Activated naive CD4-positive, alpha-beta T cell treated with anti-CD3 and anti-CD28 coated beads for 36 hours (primary cell): ENCODE measurements around the gene COL23A1. TPM values are rescaled to one million over a fixed set of nuclear protein-coding genes. Genes with fewer than 3 reads are reported as not detected.

Experiments used
- CTCF ChIA-PET: fragments of 350-600 bp; sonication (Branson Sonifier 250); formaldehyde crosslinking; loops from one replicate; lab custom pipeline; 2021; ENCODE audit warnings: antibody characterized with exemption; lab: Charles Lee
- DNase-seq: peaks from one replicate; pipeline ENCODE4 v3.0.0-alpha.2; 2020
- H3K27ac Mint-ChIP-seq: one replicate; pipeline ENCODE4 v1.8.0; 2021; ENCODE audit warnings: mild to moderate bottlenecking, mixed read lengths
- H3K27me3 Mint-ChIP-seq: one replicate; pipeline ENCODE4 v1.8.0; 2021; ENCODE audit warnings: low read depth, mixed read lengths
- H3K36me3 Mint-ChIP-seq: one replicate; pipeline ENCODE4 v1.8.0; 2021; ENCODE audit warnings: low read depth, mixed read lengths
- H3K4me1 Mint-ChIP-seq: one replicate; pipeline ENCODE4 v1.8.0; 2021; ENCODE audit warnings: low read depth, mixed read lengths
- H3K4me3 Mint-ChIP-seq: one replicate; pipeline ENCODE4 v1.8.0; 2021; ENCODE audit warnings: mild to moderate bottlenecking, moderate library complexity, mixed read lengths
- H3K9me3 Mint-ChIP-seq: one replicate; pipeline ENCODE4 v1.8.0; 2021; ENCODE audit warnings: mixed read lengths
- intact Hi-C: fragments of 100-400 bp; cut with micrococcal nuclease; formaldehyde crosslinking; loops from one replicate; pipeline ENCODE4 v1.15.1; 2023
- total RNA-seq, 2 experiments: library from RNA; stranded (reverse); gene quantifications; one replicate each; pipeline ENCODE4 v1.2.3, GENCODE V29; 2021

Gene COL23A1
- total RNA-seq, 2 experiments from 2014 or later = 0.07 TPM; not detected in 1

GRCh38 chr5:178428341-178429155 is 161.6 kb downstream of the COL23A1 start:
- DNase-seq = no peak
- intact Hi-C loops = no loop called here
- H3K36me3 Mint-ChIP-seq = no peaks in the 10 kb centered on the region
- no peaks in the 10 kb centered on the region for H3K4me1 Mint-ChIP-seq
- CTCF ChIA-PET = no interaction called here
- no peak overlapping the region for H3K27ac Mint-ChIP-seq
- no peaks in the 10 kb centered on the region for H3K27me3 Mint-ChIP-seq
- H3K4me3 Mint-ChIP-seq = no peak overlapping the region
- H3K9me3 Mint-ChIP-seq = no peaks in the 10 kb centered on the region

GRCh38 chr5:178427576-178428197 is 162.5 kb downstream of the COL23A1 start:
- intact Hi-C loops = no loop called here
- Mint-ChIP-seq H3K27ac (no peak overlapping the region), H3K9me3 (no peaks in the 10 kb centered on the region), H3K4me3 (no peak overlapping the region), H3K4me1 (no peaks in the 10 kb centered on the region), H3K36me3 (no peaks in the 10 kb centered on the region), H3K27me3 (peaks cover 2% of the 10 kb centered on the region)
- DNase-seq = no peak
- CTCF ChIA-PET = no interaction called here

GRCh38 chr5:178426326-178427130 is 163.7 kb downstream of the COL23A1 start:
- Mint-ChIP-seq H3K4me3 (no peak overlapping the region), H3K27ac (no peak overlapping the region), H3K4me1 (no peaks in the 10 kb centered on the region), H3K9me3 (no peaks in the 10 kb centered on the region), H3K36me3 (no peaks in the 10 kb centered on the region), H3K27me3 (peaks cover 2% of the 10 kb centered on the region)
- DNase-seq = no peak
- intact Hi-C loops = no loop called here
- CTCF ChIA-PET = no interaction called here

- Mint-ChIP-seq H3K4me1 (no peaks in the 10 kb centered on the region), H3K36me3 (no peaks in the 10 kb centered on the region), H3K9me3 (no peaks in the 10 kb centered on the region), H3K27me3 (peaks cover 2% of the 10 kb centered on the region), H3K27ac (no peak overlapping the region), H3K4me3 (no peak overlapping the region)
- intact Hi-C loops = no loop called here
- CTCF ChIA-PET = no interaction called here
- DNase-seq = no peak
These were observed 164.5 kb downstream of the COL23A1 start for GRCh38 chr5:178425621-178426068.

GRCh38 chr5:178424810-178425177 is 165.4 kb downstream of the COL23A1 start:
- Mint-ChIP-seq H3K9me3 (no peaks in the 10 kb centered on the region), H3K4me3 (no peak overlapping the region), H3K36me3 (no peaks in the 10 kb centered on the region), H3K4me1 (no peaks in the 10 kb centered on the region), H3K27ac (no peak overlapping the region), H3K27me3 (peaks cover 2% of the 10 kb centered on the region)
- intact Hi-C loops = no loop called here
- CTCF ChIA-PET = interaction anchor here (1.2 kb wide), 1 partner anchor 144 kb away, joined by 3 read pairs; no protein-coding TSS in a partner anchor
- DNase-seq = no peak

GRCh38 chr5:178423901-178424809 is 166.0 kb downstream of the COL23A1 start:
- Mint-ChIP-seq H3K27ac (no peak overlapping the region), H3K4me1 (no peaks in the 10 kb centered on the region), H3K27me3 (peaks cover 2% of the 10 kb centered on the region), H3K36me3 (no peaks in the 10 kb centered on the region), H3K4me3 (no peak overlapping the region), H3K9me3 (no peaks in the 10 kb centered on the region)
- intact Hi-C loops = no loop called here
- CTCF ChIA-PET = interaction anchor here (1.2 kb wide), 1 partner anchor 144 kb away, joined by 3 read pairs; no protein-coding TSS in a partner anchor
- DNase-seq = no peak

- Mint-ChIP-seq H3K4me3 (no peak overlapping the region), H3K9me3 (no peaks in the 10 kb centered on the region), H3K4me1 (no peaks in the 10 kb centered on the region), H3K27me3 (peaks cover 2% of the 10 kb centered on the region), H3K36me3 (no peaks in the 10 kb centered on the region), H3K27ac (no peak overlapping the region)
- intact Hi-C loops = no loop called here
- no peak for DNase-seq
- CTCF ChIA-PET = interaction anchor here (1.2 kb wide), 1 partner anchor 143 kb away, joined by 3 read pairs; no protein-coding TSS in a partner anchor
These were observed 166.8 kb downstream of the COL23A1 start for GRCh38 chr5:178423431-178423830.

- Mint-ChIP-seq H3K27me3 (peaks cover 3% of the 10 kb centered on the region), H3K4me3 (no peak overlapping the region), H3K36me3 (no peaks in the 10 kb centered on the region), H3K9me3 (no peaks in the 10 kb centered on the region), H3K27ac (no peak overlapping the region), H3K4me1 (peaks cover 2% of the 10 kb centered on the region)
- intact Hi-C loops = no loop called here
- CTCF ChIA-PET = interaction anchor here (0.6 kb wide), 1 partner anchor 68 kb away, joined by 5 read pairs; no protein-coding TSS in a partner anchor
- DNase-seq = no peak
These were observed 167.8 kb downstream of the COL23A1 start for GRCh38 chr5:178422400-178422775.

- Mint-ChIP-seq H3K27me3 (peaks cover 5% of the 10 kb centered on the region), H3K4me3 (no peak overlapping the region), H3K4me1 (peaks cover 3% of the 10 kb centered on the region), H3K9me3 (no peaks in the 10 kb centered on the region), H3K36me3 (no peaks in the 10 kb centered on the region), H3K27ac (no peak overlapping the region)
- no peak for DNase-seq
- CTCF ChIA-PET = interaction anchor here (0.6 kb wide), 1 partner anchor 68 kb away, joined by 5 read pairs; no protein-coding TSS in a partner anchor
- intact Hi-C loops = no loop called here
These were observed 168.3 kb downstream of the COL23A1 start for GRCh38 chr5:178421699-178422399.

- H3K4me1 Mint-ChIP-seq = peaks cover 3% of the 10 kb centered on the region
- peaks cover 5% of the 10 kb centered on the region for H3K27me3 Mint-ChIP-seq
- intact Hi-C loops = no loop called here
- no peaks in the 10 kb centered on the region for H3K9me3 Mint-ChIP-seq
- CTCF ChIA-PET = no interaction called here
- H3K4me3 Mint-ChIP-seq = no peak overlapping the region
- no peak overlapping the region for H3K27ac Mint-ChIP-seq
- DNase-seq = no peak
- H3K36me3 Mint-ChIP-seq = no peaks in the 10 kb centered on the region
These were observed 169.1 kb downstream of the COL23A1 start for GRCh38 chr5:178421128-178421527.

- H3K36me3 Mint-ChIP-seq = no peaks in the 10 kb centered on the region
- intact Hi-C loops = no loop called here
- no peak overlapping the region for H3K4me3 Mint-ChIP-seq
- peaks cover 3% of the 10 kb centered on the region for H3K4me1 Mint-ChIP-seq
- CTCF ChIA-PET = no interaction called here
- H3K9me3 Mint-ChIP-seq = no peaks in the 10 kb centered on the region
- no peak for DNase-seq
- no peak overlapping the region for H3K27ac Mint-ChIP-seq
- H3K27me3 Mint-ChIP-seq = peaks cover 5% of the 10 kb centered on the region
These were observed 169.8 kb downstream of the COL23A1 start for GRCh38 chr5:178420354-178420781.
